NCI-H1417 (cell line): ENCODE results near the gene ZNF627.
"Not testable (repeated sequence)": the region's sequence is repeated elsewhere in the genome, so short reads cannot be mapped to it uniquely, and the experiment has no call there.

ENCODE experiments used
- DNase-seq, 3 experiments: peaks; one replicate each; lab custom pipeline; 2025; lab: John Stamatoyannopoulos, UW

The ZNF627 gene

DNA sequence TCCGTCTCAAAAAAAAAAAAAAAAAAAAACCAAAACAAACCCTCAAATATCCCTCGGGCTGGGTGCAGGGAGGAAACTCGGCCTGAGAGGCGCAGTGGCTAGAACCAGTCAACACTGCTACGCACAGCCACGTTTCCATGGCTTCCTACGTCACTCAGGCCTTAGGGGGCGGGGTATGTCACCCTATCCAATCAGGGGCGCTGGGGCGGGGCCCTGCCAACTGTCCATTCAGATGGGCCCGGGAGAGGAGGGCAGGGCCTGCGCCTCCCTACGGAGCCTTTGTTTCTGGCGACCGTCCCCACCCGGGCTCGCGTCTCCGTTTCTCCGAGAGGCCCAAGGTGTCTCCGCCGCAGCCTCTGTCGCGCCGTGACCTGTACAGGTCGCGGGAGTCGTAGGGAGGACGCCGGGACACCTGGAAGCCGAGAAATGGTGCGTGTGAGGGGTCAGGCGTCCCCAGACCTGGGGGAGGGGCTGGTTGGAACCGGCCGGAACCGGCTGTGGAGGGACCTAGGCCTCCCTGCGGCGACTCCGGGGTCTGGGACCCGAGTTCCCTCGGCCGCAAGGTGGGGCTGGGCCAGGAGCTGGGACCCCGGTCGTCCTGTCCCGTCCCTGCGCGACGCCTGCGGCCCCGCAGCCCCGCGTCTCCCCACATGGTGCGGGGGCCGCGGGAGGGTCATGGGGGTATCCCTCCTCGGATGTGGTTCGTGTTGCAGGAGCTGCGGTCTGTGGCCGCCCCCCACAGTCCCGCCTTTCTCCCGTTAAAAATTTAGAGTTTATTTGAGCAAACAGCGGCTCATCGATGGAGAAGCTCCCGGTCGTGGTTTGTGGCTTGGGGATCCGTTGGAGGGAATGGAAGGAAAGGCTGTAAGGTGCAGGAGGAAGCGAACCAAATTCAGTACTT lies at the start of gene ZNF627:
Gene ZNF627, plus strand, starts transcription at position 282 of the 901 bp plus-strand sequence. Its CDS starts 145 bp downstream, at position 427.
- peak; percentile 93 to 99 (median 99) for DNase-seq

DNA sequence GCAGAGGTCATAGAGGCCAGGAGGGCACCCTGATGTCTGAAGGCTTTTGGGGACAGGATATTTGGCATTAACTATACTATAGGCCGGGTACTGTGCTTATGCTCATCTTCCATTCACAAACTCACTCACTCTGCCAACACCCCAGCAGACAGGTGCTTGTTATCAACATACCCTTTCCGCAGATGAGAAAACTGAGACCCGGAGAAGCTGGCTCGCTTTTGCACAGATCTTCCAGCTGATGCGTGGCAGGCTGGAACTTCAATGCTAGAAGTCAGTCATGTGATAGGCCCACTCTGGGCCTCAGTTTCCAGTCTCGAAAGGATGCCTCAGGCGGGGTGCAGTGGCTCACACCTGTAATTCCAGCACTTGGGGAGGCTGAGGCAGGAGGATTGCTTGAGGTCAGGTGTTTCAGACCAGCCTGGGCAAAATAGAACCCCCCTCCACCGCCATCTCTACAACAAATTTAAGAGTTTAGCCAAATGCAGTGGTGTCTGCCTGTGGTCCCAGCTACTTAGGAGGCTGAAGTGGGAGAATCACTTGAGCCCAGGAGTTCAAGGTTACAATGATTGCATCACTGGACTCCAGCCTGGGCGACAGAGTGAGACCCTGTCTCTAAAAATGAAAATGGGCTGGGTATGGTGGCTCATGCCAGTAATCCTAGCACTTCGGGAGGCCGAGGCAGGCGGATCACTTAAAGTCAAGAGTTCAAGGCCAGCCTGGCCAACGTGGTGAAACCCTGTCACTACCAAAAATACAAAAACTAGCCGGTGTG lies 49.2 kb upstream of the ZNF627 start:
- no peak for DNase-seq

DNA sequence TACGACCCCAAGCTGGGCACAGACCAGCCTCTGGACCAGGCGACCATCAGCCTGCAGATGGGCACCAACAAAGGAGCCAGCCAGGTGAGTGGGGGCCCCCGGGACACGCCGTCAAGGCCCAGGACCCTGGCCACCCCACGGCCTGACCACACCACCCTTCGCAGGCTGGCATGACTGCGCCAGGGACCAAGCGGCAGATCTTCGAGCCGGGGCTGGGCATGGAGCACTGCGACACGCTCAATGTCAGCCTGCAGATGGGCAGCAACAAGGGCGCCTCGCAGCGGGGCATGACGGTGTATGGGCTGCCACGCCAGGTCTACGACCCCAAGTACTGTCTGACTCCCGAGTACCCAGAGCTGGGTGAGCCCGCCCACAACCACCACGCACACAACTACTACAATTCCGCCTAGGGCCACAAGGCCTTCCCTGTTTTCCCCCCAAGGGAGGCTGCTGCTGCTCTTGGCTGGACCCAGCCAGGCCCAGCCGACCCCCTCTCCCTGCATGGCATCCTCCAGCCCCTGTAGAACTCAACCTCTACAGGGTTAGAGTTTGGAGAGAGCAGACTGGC lies 47.8 kb upstream of the ZNF627 start:
- DNase-seq: no peak

DNA sequence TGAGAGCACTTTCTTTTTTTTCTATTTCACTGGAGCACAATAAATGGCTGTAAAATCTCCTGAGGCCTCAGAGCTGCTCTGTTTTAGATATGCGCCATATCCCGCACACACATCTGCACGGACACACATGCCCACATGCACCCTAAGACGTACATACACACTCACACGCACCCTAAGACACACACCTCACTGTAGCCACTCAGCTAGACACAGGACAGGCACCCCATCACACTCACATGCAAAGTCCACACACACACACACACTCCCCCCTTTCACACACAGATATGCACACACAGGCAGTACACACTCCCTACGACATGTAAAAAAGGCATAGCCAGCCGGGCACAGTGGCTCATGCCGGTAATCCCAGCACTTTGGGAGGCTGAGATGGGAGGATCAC lies 47.0 kb upstream of the ZNF627 start:
- no peak for DNase-seq

DNA sequence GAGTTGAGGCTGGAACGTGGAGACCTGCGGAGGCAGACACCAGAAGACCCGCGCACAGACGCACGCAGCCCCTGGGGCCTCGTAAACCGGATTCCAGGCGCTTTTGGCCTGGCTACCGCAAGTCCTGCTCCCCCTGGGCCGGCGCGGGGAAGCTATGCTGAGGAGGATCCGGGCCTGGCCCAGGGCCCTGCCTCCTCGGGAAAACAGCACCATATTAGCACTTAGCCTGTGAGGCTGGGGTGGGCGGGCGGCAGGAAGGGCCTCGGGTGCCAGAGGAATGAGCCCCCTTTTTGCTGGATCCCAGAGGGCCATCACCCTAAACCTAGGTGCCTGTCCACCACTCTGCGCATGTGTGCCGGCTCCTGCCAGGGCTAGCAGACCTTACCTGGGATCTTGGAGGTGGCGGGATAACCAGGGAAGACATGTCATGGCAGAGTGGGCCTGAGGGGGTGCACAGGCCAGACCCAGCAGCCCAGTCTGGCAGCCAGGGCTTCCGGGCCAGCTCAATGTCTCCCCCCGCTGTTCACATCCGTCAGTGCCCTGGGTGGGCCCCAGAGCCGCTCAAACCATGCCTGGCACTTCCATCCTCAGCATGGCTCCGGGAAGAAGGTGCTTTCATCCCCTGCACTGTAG lies 45.6 kb upstream of the ZNF627 start:
- DNase-seq: no peak

DNA sequence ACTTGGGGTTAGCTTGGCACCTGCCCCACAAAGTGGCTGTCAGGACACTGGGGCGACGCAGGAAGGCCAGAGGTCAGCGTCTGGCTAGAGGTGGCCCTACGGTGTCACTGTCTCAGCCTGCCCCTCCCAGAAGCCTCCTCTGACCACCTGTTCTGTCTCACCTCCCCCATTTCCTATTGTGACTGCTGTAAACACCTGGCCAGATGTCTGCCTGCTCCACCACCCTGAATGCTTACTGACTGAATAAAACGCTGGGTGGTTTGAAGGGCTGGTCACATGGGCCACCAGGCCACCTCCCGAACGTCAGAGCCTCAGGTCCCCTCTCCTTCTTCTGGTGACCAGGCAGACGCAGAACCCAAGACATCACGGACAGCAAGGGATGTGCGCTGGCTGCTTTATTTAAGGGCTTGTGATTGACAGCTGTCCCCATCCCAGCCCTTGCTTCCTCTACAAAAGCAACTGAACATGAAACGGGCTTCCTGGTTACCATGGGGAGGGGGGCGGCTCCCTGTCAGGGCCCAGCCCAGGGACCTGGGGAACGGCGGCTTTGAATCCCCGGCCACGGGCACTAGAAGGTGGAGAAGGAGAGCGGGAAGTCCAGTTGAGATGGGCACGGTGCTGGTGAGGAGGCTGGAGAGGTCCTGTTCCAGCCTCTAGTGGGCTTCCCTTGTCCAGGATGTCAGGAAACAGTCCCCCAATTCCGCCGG lies 44.5 kb upstream of the ZNF627 start:
- DNase-seq: no peak

DNA sequence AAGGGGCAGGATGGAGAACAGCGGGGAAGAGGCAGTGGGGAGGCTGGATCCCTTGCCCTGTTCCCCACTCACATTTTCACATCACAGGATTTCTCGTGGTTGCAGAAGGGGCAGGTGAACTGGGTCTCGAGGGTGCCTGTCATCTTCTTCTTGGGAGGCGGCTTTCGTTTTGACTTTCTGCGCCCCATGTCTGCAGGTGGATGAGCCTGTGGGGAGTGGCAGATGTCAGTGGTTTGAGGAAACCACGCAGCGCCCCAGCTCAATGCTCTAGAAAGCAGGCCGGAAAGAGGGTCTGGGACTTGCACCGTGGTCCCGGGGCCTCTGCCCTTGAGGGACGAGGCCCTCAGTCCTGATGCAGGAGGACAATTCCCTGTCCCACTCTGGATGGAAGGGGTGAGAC lies 43.1 kb upstream of the ZNF627 start:
- DNase-seq: no peak

DNA sequence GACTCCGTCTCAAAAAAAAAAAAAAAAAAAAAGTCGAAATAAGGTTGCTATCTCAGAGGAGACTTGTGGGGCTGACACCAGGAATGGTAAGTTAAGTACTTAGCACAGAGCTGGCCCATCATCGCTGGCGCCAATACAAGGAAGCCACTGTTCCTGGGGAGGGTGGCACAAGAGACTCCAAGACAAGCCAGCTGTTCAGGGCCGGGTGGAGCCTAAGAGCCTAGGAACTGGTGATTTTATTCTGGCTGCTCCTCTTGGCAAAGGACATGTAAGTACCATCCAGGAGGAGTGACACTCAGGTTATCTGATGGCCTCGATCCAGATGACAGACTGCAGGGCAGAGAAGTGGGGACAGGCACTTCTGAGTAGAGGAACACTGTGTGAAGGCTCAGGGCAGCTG lies 42.0 kb upstream of the ZNF627 start:
- no peak for DNase-seq

DNA sequence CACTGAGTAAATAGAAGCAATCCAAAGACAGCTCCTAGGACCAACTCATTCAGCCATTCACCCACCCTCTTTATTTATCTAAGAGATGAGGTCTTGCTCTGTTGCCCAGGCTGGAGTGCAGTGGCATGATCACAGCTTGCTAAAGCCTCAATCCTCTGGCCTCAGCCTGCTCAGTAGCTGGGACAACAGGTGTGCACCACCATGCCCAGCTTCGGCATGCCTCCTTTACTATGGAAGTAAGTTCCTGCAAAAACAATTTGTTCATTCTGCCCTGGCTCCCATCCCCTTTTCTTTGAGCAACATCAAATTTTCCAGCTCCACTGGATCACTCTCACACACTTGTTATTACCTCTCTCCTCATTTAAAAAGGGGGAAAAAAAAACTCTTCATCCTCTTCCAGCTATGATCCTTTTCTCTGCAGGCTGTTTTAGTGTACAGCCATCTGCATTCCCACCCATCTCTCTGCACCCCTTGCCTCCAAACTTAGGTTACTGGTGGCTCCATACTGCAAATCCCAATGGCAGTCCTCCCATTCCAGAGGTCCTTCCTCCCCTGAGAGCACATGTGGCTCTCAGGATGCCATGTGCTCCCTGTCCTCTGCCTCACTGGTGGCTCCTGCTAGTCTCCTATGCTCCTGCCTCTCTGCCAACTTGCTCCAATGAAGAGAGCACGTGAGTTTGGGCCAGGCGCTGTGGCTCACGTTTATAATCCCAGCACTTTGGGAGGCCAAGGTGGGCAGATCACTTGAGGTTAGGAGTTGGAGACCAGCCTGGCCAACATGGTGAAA lies 40.5 kb upstream of the ZNF627 start:
- no peak for DNase-seq

DNA sequence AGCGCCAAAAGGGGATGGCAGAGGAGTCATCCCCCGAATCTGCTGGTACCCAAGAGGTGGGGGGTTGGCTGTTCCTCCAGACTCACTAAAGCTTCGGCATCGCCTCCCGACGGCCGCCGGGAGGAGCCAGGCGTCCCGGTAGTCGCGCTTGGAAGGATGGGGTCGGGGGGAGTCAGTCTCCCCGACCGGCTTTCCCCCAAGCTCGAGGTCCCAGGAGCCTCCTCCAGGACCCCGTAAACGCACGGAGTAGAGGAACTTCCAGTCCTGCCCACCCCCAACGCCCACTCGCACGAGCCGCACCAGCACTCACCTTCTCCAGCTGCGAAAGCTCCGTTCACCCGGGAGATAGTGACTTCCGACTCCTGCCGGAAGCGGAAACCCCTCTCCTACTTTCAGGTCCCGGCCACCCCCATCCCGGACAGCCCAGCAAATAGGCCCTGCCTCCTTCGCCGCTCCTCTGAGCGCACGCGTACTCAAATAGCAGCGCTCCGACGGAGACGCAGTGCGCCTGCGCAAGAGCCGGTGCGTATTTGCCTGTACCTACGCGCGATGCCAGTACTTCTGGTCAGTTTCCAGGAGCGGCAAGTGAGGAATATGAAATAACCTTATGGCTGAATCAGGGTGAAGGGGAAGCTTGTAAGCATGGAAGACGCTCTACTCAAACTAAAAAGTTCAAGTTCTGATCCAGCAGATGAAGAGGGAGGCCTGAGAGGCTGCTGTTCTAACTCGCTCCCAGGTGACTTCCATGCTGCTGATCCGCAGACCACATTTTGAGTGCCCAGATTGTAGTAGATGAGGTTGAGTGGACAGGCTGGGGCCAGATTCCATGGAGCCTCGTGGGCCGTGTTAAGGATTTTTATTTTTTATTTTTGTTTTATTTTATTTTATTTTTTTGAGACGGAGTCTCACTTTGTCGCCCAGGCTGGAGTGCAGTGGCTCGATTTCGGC lies 38.1 kb upstream of the ZNF627 start, which contains the start of gene ELOF1:
Gene ELOF1, minus strand, starts transcription at position 350 of the 948 bp plus-strand sequence. CDS start 4,883 bp downstream, outside the sequence.
- DNase-seq: peak; percentile 93 to 99 (median 98)

DNA sequence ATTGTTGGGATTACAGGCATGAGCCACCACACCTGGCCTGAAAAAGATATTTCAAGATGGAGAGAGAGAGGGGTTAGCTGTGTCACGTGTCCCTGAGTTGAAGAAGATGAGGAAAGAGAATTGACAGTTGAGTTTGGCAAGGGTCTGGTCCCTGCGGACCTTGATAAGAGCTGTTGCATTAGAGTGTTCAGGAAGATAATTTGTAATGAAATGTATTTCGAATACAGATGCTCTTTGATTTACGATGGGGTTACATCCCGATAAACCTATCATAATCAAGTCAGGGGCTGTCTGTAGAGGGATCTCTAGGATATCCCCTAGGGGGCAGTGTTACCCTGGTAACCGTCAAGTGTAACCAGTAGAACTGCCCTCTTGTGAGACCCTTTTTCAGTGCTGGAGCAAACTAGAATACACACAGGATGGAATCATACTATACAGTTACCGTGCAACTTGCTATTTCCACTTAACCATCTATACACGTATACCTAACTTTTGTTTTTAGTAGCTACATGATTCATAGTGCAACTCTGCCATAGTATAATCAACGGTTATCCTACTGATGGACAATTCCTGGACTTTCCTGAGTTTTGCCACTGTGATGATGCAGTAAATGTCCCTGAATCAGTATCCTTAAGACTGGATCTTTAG lies 36.8 kb upstream of the ZNF627 start:
- peak; percentile 33 to 78 (median 44) for DNase-seq

DNA sequence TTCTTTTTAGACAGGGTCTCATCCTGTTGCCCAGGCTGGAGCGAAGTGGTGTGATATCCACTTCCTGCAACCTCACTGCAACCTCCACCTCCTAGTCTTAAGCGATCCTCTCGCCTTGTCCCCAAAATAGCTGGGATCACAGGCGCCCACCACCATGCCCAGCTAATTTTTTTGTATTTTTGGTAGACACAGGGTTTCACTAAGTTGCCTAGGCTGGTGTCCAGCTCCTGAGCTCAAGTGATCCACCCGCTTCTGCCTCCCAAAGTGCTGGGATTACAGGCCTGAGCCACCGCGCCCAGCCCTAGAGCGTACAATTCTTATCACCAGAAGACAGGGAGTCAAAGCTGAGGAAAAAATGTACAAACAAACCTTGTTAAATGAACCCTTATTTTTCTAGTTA lies 33.8 kb upstream of the ZNF627 start:
- no peak for DNase-seq

DNA sequence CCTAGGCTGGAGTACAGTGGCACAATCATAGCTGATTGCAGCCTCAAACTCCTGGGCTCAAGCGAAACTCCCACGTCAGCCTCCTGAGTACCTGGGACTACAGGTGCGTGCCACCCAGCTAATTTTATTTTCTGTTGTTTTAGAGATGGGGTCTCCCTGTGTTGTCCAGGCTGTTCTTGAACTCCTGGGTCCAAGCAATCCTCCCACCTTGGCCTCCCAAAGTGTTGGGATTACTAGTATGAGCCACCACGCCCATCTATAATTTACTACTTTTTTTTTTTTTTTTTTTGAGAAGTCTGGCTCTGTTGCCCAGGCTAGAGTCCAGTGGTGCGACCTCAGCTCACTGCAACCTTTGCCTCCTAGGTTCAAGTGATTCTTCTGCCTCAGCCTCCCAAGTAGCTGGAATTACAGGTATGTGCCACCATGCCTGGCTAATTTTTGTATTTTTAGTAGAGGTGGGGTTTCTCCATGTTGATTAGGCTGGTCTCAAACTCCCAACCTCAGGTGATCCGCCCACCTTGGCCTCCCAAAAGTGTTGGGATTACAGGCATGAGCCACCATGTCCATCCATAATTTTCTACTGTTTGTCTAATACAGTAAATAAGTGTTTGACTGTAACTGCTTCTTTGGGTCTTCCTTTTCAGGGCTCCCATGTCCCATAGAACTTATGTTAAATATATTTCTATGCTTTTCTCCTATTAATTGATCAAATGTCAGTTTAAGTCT lies 33.0 kb upstream of the ZNF627 start:
- DNase-seq: not testable (repeated sequence)

DNA sequence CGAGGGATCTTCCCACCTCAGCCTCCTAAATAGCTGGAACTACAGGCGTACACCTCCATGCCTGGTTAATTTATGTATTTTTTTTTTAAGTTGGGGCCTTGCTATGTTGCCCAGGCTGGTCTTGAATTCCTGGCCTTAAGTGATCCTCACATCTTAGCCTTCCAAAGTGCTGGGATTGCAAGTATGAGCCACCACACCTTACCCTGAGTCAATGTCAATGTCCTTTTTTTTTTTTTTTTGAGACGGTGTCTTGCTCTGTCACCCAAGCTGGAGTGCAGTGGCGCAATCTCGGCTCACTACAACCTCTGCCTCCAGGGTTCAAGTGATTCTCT lies 31.7 kb upstream of the ZNF627 start:
- not testable (repeated sequence) for DNase-seq

DNA sequence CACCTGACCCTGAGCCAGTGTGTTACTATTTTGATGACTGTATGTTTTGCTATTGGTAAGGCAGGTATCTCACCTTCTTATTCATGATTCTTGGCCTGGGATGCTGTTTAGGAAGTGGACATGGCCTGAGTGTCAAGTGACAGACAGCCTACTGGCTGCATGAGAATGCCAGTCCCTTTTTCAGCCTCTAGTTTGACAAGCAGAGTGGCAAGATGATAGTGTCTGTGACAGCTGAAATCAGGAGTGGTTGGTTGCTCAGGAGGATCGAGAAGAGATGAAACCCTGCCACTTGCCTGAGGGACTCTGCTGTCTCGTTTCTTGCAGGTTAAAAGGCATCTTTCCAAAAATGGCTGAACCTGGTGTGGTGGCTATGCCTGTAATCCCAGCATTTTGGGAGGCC lies 31.1 kb upstream of the ZNF627 start:
- no peak for DNase-seq

DNA sequence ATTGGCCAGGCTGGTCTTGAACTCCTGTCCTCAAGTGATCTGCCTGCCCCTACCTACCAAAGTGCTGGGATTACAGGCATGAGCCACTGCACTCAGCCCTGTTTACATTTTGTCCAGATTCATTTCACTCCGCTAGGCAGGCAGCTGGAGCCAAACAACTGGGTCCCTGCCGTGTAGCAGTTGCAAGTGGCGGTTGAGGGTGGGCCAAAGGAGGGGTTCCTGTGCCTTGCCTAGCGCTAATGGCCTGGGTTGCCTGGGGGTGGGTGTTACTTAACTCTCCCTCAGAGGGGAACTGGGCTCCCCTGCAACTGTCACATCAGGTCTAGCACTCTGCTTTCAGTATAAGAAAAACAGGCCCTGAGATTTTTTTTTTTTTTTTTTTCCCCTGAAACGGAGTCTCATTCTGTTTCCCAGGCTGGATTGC lies 27.2 kb upstream of the ZNF627 start:
- peak in 1 of 3 experiments; percentile 50 for DNase-seq

DNA sequence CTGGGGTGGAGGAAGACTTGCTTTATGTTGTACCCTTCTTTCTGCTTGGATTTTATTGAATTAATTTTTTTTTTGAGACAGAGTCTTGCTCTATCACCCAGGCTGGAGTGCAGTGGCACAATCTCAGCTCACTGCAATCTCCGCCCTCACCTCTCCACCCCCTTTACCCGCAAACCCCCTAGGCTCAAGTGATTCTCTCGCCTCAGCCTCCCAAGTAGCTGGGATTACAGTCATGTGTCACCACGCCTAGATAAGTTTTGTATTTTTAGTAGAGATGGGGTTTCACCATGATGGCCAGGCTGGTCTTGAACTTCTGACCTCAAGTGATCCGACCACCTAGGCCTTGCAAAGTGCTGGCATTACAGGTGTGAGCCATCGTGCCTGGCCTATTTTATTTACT lies 23.9 kb upstream of the ZNF627 start:
- not testable (repeated sequence) for DNase-seq

DNA sequence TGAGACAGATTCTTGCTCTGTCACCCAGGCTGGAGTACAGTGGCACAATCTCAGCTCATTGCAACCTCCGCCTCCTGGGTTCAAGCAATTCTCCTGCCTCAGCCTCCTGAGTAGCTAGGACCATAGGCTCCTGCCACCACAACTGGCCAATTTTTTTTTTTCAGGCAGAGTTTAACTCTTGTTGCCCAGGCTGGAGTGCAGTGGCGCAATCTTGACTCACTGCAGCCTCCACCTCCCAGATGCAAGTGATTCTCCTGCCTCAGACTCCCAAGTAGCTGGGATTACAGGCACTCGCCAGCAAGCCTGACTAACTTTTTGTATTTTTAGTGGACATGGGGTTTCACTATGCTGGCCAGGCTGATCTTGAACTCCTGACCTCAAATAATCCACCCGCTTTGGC lies 23.5 kb upstream of the ZNF627 start:
- DNase-seq: not testable (repeated sequence)
